ENCODE results near the gene ADARB2.

DNA sequence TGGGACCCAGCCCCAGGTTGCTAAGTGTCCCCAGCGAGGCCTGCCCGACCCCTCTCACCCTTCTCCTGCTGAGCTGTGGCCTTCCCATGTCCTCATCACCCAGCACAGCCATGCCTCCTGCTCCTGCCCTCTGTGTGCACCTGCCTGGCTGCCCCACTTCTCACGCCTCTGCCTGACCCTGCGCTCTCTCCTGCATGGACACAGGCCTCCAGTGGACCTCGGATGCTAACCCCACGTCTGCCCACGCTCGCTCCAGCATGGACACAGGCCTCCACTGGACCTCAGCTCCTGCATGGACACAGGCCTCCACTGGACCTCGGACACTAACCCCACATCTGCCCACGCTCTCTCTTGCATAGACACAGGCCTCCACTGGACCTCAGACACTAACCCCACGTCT, 111.6 kb downstream of the ADARB2 start:
- TF ChIP-seq POLR2AphosphoS5 (IDR thresholded peaks at IDR 0.05; ENCODE audit: low read depth, low read length) (no peak), POLR2A (IDR thresholded peaks at IDR 0.05; ENCODE audit: low read depth, low read length) (no peak)
